ENCODE data around the gene PLA2G2C. TPM values are rescaled to one million over a fixed set of nuclear protein-coding genes. Genes with fewer than 3 reads are reported as not detected.

The PLA2G2C gene
- total RNA-seq, 2 experiments from 2014 or later: not detected

DNA sequence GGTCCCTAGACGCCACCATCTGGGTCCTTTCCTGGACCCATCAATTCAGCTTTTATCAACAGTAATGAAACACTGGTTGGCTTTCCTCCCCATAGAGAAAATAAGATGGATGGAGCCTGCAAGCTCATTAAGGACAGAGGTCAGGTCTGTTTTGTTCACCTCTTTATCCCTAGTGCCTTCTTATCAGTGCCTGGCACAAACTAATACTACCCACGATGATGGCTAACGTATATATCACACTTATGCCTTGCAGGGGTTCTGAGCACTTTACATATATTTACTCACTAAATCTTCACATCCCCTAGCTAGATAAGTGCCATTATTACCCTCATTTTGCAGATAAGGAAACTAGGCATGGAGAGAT is 5.5 kb downstream of the PLA2G2C start:
- Mint-ChIP-seq H3K27ac (no peak overlapping the region), H3K4me3 (no peak overlapping the region), H3K36me3 (ENCODE audit: low read depth) (no peaks in the 10 kb centered on the region), H3K27me3 (no peaks in the 10 kb centered on the region), H3K4me1 (ENCODE audit: low read depth) (peaks cover 21% of the 10 kb centered on the region), H3K9me3 (no peaks in the 10 kb centered on the region)
- ATAC-seq (ENCODE audit: poor library complexity) (no peak), DNase-seq (no peak)
- Histone ChIP-seq H3K9me3 (ENCODE audit: control insufficient read depth in 1 of 2, insufficient read depth in 1 of 2, low read length in 2 of 2) (peaks cover 0 to 9% of the 10 kb centered on the region in 2 experiments), H3K4me3 (ENCODE audit: low read length) (no peak overlapping the region), H3K36me3 (ENCODE audit: insufficient read depth, low read length) (no peaks in the 10 kb centered on the region), H3K27ac (ENCODE audit: low read depth in 1 of 2, low read length in 2 of 2) (no peak overlapping the region), H3K27me3 (ENCODE audit: control insufficient read depth in 1 of 2, insufficient read depth in 2 of 2, low read length in 2 of 2) (no peaks in the 10 kb centered on the region), H3K4me1 (ENCODE audit: insufficient read depth, low read length) (peaks cover 16% of the 10 kb centered on the region)
- POLR2A ChIA-PET: no interaction called here
- intact Hi-C loops (cut with DNase I, micrococcal nuclease): no loop called here
- CTCF ChIA-PET: interaction anchor here (1.1 to 1.2 kb wide), 2 partner anchors 15 to 29 kb away, joined by 4 read pairs; no protein-coding TSS in a partner anchor
- TF ChIP-seq, protein P1, sequence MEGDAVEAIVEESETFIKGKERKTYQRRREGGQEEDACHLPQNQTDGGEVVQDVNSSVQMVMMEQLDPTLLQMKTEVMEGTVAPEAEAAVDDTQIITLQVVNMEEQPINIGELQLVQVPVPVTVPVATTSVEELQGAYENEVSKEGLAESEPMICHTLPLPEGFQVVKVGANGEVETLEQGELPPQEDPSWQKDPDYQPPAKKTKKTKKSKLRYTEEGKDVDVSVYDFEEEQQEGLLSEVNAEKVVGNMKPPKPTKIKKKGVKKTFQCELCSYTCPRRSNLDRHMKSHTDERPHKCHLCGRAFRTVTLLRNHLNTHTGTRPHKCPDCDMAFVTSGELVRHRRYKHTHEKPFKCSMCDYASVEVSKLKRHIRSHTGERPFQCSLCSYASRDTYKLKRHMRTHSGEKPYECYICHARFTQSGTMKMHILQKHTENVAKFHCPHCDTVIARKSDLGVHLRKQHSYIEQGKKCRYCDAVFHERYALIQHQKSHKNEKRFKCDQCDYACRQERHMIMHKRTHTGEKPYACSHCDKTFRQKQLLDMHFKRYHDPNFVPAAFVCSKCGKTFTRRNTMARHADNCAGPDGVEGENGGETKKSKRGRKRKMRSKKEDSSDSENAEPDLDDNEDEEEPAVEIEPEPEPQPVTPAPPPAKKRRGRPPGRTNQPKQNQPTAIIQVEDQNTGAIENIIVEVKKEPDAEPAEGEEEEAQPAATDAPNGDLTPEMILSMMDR (IDR thresholded peaks at IDR 0.05): no peak

DNA sequence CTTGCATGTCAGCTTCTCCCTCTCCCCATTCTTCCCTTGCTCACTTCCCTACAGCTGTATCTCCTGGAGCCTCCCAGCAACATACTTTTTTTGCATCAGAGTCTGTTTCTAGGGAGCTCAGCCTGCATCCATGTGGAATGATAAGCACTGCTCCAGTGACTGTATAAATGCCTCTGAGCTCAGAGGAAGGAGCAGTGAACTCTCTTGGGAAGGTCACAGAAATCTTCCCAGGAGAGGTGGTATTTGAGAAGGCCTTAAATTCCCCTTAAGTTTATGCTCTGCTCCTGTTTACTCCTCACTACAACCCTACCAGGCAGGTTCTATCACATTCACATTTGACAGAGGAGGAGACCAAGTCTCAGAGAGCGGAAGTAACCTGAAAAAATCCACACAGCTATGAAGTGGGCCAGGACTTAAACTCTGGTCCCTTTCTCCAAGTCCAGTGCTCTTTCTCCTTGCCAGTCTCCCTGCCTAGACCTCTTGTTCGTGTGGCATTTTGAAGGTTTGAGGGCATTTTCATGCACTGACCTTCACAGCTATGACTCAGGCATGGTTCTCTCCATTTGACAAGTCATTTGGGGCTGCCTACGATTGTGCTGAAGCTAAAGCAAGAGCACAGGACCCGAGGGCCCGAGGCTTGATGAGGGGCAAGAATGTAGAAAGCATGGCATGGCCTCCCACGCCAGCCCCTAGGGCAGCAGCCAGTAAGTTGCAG is 6.0 kb downstream of the PLA2G2C start:
- H3K36me3 ChIP-seq (ENCODE audit: insufficient read depth, low read length): no peaks in the 10 kb centered on the region
- TF ChIP-seq, protein P1 (IDR thresholded peaks at IDR 0.05): no peak
- H3K4me1 Mint-ChIP-seq (ENCODE audit: low read depth): peaks cover 18% of the 10 kb centered on the region
- H3K4me3 Mint-ChIP-seq: no peak overlapping the region
- H3K4me1 ChIP-seq (ENCODE audit: insufficient read depth, low read length): peaks cover 10% of the 10 kb centered on the region
- H3K27me3 ChIP-seq (ENCODE audit: control insufficient read depth in 1 of 2, insufficient read depth in 2 of 2, low read length in 2 of 2): no peaks in the 10 kb centered on the region
- H3K36me3 Mint-ChIP-seq (ENCODE audit: low read depth): no peaks in the 10 kb centered on the region
- no peak overlapping the region for H3K27ac ChIP-seq (ENCODE audit: low read depth in 1 of 2, low read length in 2 of 2)
- peaks cover 0 to 9% of the 10 kb centered on the region in 2 experiments for H3K9me3 ChIP-seq (ENCODE audit: control insufficient read depth in 1 of 2, insufficient read depth in 1 of 2, low read length in 2 of 2)
- H3K9me3 Mint-ChIP-seq: no peaks in the 10 kb centered on the region
- H3K27me3 Mint-ChIP-seq: no peaks in the 10 kb centered on the region
- intact Hi-C loops (cut with DNase I, micrococcal nuclease): no loop called here
- no peak overlapping the region for H3K27ac Mint-ChIP-seq
- DNase-seq: no peak
- no peak for ATAC-seq (ENCODE audit: poor library complexity)
- H3K4me3 ChIP-seq (ENCODE audit: low read length): no peak overlapping the region
- ChIA-PET CTCF (interaction anchor here (0.6 to 1.2 kb wide), 3 partner anchors 15 to 49 kb away, joined by 3 to 4 read pairs (median 4); no protein-coding TSS in a partner anchor), POLR2A (interaction anchor here (1.0 kb wide), 1 partner anchor 9 kb away, joined by 3 read pairs; no protein-coding TSS in a partner anchor)

GRCh38 chr1:20179371-20180128 is 6.8 kb downstream of the PLA2G2C start:
- TF ChIP-seq, protein P1 (IDR thresholded peaks at IDR 0.05): no peak
- ATAC-seq (ENCODE audit: poor library complexity): no peak
- H3K36me3 Mint-ChIP-seq (ENCODE audit: low read depth): no peaks in the 10 kb centered on the region
- Histone ChIP-seq H3K4me3 (ENCODE audit: low read length) (no peak overlapping the region), H3K27ac (ENCODE audit: low read depth in 1 of 2, low read length in 2 of 2) (no peak overlapping the region), H3K36me3 (ENCODE audit: insufficient read depth, low read length) (no peaks in the 10 kb centered on the region), H3K9me3 (ENCODE audit: control insufficient read depth in 1 of 2, insufficient read depth in 1 of 2, low read length in 2 of 2) (peaks cover 0 to 9% of the 10 kb centered on the region in 2 experiments), H3K4me1 (ENCODE audit: insufficient read depth, low read length) (peaks cover 3% of the 10 kb centered on the region), H3K27me3 (ENCODE audit: control insufficient read depth in 1 of 2, insufficient read depth in 2 of 2, low read length in 2 of 2) (no peaks in the 10 kb centered on the region)
- H3K4me3 Mint-ChIP-seq: no peak overlapping the region
- no peak overlapping the region for H3K27ac Mint-ChIP-seq
- peaks cover 10% of the 10 kb centered on the region for H3K4me1 Mint-ChIP-seq (ENCODE audit: low read depth)
- intact Hi-C loops (cut with DNase I, micrococcal nuclease): no loop called here
- no peaks in the 10 kb centered on the region for H3K27me3 Mint-ChIP-seq
- H3K9me3 Mint-ChIP-seq: no peaks in the 10 kb centered on the region
- ChIA-PET POLR2A (interaction anchor here (1.0 kb wide), 1 partner anchor 8 kb away, joined by 3 read pairs; no protein-coding TSS in a partner anchor), CTCF (interaction anchor here (0.9 to 1.2 kb wide), 2 partner anchors 16 to 27 kb away, joined by 3 to 4 read pairs; no protein-coding TSS in a partner anchor)
- DNase-seq: no peak
